ENCODE results near the gene RTL1.

The RTL1 gene

GRCh38 chr14:100835548-100836310 lies 67.8 kb downstream of the RTL1 start:
- no peak for TF ChIP-seq CTCF (IDR thresholded peaks at IDR 0.05; ENCODE audit: insufficient read depth, low read length, missing control alignments)
- DNase-seq (ENCODE audit: low read depth, low spot score), result no peak
- POLR2A ChIA-PET, result interaction anchor here (0.8 kb wide), 1 partner anchor 10 kb away, joined by 3 read pairs; the partner anchor contains the start of gene MEG3
- CTCF ChIA-PET, result no interaction called here
- no peak overlapping the region for H3K4me3 ChIP-seq (ENCODE audit: low read depth, low read length)

- no peak for DNase-seq (ENCODE audit: low read depth, low spot score)
- CTCF ChIA-PET, result no interaction called here
- TF ChIP-seq CTCF (IDR thresholded peaks at IDR 0.05; ENCODE audit: insufficient read depth, low read length, missing control alignments), result no peak
- POLR2A ChIA-PET, result interaction anchor here (0.8 kb wide), 1 partner anchor 9 kb away, joined by 3 read pairs; the partner anchor contains the start of gene MEG3
- H3K4me3 ChIP-seq (ENCODE audit: low read depth, low read length), result no peak overlapping the region
Observed at GRCh38 chr14:100834794-100835547, 68.6 kb downstream of the RTL1 start.

- ChIA-PET POLR2A (no interaction called here), CTCF (no interaction called here)
- no peak overlapping the region for H3K4me3 ChIP-seq (ENCODE audit: low read depth, low read length)
- DNase-seq (ENCODE audit: low read depth, low spot score), result no peak
- TF ChIP-seq CTCF (IDR thresholded peaks at IDR 0.05; ENCODE audit: insufficient read depth, low read length, missing control alignments), result no peak
Observed at GRCh38 chr14:100834082-100834793, 69.3 kb downstream of the RTL1 start.

- POLR2A ChIA-PET, result no interaction called here
- DNase-seq (ENCODE audit: low read depth, low spot score), result no peak
- H3K4me3 ChIP-seq (ENCODE audit: low read depth, low read length), result no peak overlapping the region
- no peak for TF ChIP-seq CTCF (IDR thresholded peaks at IDR 0.05; ENCODE audit: insufficient read depth, low read length, missing control alignments)
- CTCF ChIA-PET, result interaction anchor here (1.3 kb wide), 1 partner anchor 10 kb away, joined by 4 read pairs; no protein-coding TSS in a partner anchor
Observed at GRCh38 chr14:100832311-100832960, 71.1 kb downstream of the RTL1 start.

GRCh38 chr14:100830681-100831080 lies 72.8 kb downstream of the RTL1 start:
- no peak for TF ChIP-seq CTCF (IDR thresholded peaks at IDR 0.05; ENCODE audit: insufficient read depth, low read length, missing control alignments)
- no peak overlapping the region for H3K4me3 ChIP-seq (ENCODE audit: low read depth, low read length)
- no peak for DNase-seq (ENCODE audit: low read depth, low spot score)
- CTCF ChIA-PET, result interaction anchor here (0.9 to 3.5 kb wide), 4 partner anchors 10 to 446 kb away, joined by 3 to 33 read pairs (median 4); no protein-coding TSS in a partner anchor
- POLR2A ChIA-PET, result interaction anchor here (1.1 kb wide), 1 partner anchor 15 kb away, joined by 5 read pairs; no protein-coding TSS in a partner anchor
